Astrocyte of the cerebellum (primary cell): ENCODE measurements around the gene DNAH5.
A peak's percentile ranks its signal among the peaks of the same experiment; 100 is the strongest.

ENCODE experiments used
- DNase-seq: peaks from one replicate; pipeline ENCODE4 v3.0.0-alpha.2; 2011; ENCODE audit warnings: low read depth
- H3K4me3 ChIP-seq: 2 replicates; pipeline ENCODE4 v1.5.1; 2011; ENCODE audit warnings: mild to moderate bottlenecking, low read depth, low read length, moderate library complexity
- CTCF ChIP-seq: IDR thresholded peaks from 2 replicates; pipeline ENCODE4 v1.5.1; 2012; ENCODE audit warnings: low read length, low read depth, moderate library complexity, mild to moderate bottlenecking; ENCODE audit errors: missing control alignments
- in situ Hi-C: cut with HindIII; loops from 2 replicates; pipeline ENCODE4 v1.10.0; 2017; ENCODE audit warnings: low sequenced_read_pairs

Gene DNAH5

GRCh38 chr5:13975246-13975645 is 30.8 kb upstream of the DNAH5 start:
- TF ChIP-seq CTCF: no peak
- no peak for DNase-seq
- in situ Hi-C loops: loop anchor here (25.0 kb wide), 3 partner anchors 137 to 662 kb away; no protein-coding TSS in a partner anchor
- no peak overlapping the region for H3K4me3 ChIP-seq

GRCh38 chr5:13973724-13974123 is 29.2 kb upstream of the DNAH5 start:
- in situ Hi-C loops: no loop called here
- no peak for DNase-seq
- no peak for TF ChIP-seq CTCF
- no peak overlapping the region for H3K4me3 ChIP-seq

- TF ChIP-seq CTCF: no peak
Measured at GRCh38 chr5:13972029-13972428, 27.5 kb upstream of the DNAH5 start.

GRCh38 chr5:13957032-13957645 is 12.7 kb upstream of the DNAH5 start:
- no peak overlapping the region for H3K4me3 ChIP-seq
- in situ Hi-C loops: no loop called here
- peak; percentile 66 for DNase-seq
- peak; percentile 70 for TF ChIP-seq CTCF

More at GRCh38 chr5:13972029-13972428, 27.5 kb upstream of the DNAH5 start:
- in situ Hi-C loops: no loop called here
- no peak for DNase-seq
- no peak overlapping the region for H3K4me3 ChIP-seq

GRCh38 chr5:13956471-13956870 is 12.0 kb upstream of the DNAH5 start:
- no peak for TF ChIP-seq CTCF
- H3K4me3 ChIP-seq: no peak overlapping the region
- in situ Hi-C loops: no loop called here
- no peak for DNase-seq

GRCh38 chr5:13955896-13956295 is 11.4 kb upstream of the DNAH5 start:
- DNase-seq: no peak
- no peak for TF ChIP-seq CTCF
- in situ Hi-C loops: no loop called here
- H3K4me3 ChIP-seq: no peak overlapping the region
